Neutrophil (primary cell): ENCODE measurements around the gene NFIA.

ENCODE experiments used
- H3K27ac ChIP-seq: fragments of 200-600 bp; sonication (generic); 2 replicates; pipeline ENCODE4 v1.5.1; 2016; ENCODE audit warnings: mild to moderate bottlenecking, moderate library complexity
- H3K27me3 ChIP-seq: fragments of 200-600 bp; sonication (generic); 2 replicates; pipeline ENCODE4 v1.6.0; 2016; ENCODE audit warnings: mild to moderate bottlenecking
- H3K36me3 ChIP-seq: fragments of 200-600 bp; sonication (generic); 2 replicates; pipeline ENCODE4 v1.5.1; 2017
- H3K4me1 ChIP-seq, 2 experiments: fragments of 200-600 bp in 1 of 2; sonication (generic) in 1 of 2; 1 replicate in 1 of 2; 2 replicates in 1 of 2; pipeline versions ENCODE4 v1.5.1 to v1.6.1; 2013 to 2016; ENCODE audit warnings: low read depth in 1 of 2, low read length in 1 of 2, mild to moderate bottlenecking in 1 of 2, moderate library complexity in 1 of 2; ENCODE audit not compliant: control insufficient read depth in 1 of 2, insufficient read depth in 1 of 2
- H3K4me3 ChIP-seq, 2 experiments: fragments of 200-600 bp in 1 of 2; sonication (generic) in 1 of 2; 1 replicate in 1 of 2; 2 replicates in 1 of 2; pipeline ENCODE4 v1.5.1; 2013 to 2016; ENCODE audit warnings: low read depth in 1 of 2, low read length in 1 of 2, mild to moderate bottlenecking in 1 of 2, moderate library complexity in 1 of 2
- H3K9me3 ChIP-seq: fragments of 200-600 bp; sonication (generic); 2 replicates; pipeline ENCODE4 v1.5.1; 2016
- TF ChIP-seq, protein P1 (sequence below): fragments of 200-600 bp; sonication (generic); IDR thresholded peaks from 2 replicates; pipeline ENCODE4 v1.5.1; 2016; ENCODE audit warnings: antibody characterized with exemption

The NFIA gene

DNA sequence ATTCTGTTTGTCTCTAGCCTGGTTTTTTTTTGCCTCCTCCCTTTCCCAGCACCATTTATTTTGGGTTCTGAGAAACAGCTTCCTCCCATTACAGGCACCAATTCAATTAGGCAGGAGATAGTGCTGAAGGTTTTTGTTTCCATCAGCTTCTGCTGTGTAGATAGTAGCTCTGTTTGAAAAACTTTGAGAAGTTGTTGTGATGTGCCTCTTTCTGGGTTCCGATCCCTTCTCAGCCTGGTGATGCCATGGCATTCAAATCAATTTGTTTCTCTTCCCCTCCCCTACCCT is 109.0 kb downstream of the NFIA start:
- TF ChIP-seq, protein P1, sequence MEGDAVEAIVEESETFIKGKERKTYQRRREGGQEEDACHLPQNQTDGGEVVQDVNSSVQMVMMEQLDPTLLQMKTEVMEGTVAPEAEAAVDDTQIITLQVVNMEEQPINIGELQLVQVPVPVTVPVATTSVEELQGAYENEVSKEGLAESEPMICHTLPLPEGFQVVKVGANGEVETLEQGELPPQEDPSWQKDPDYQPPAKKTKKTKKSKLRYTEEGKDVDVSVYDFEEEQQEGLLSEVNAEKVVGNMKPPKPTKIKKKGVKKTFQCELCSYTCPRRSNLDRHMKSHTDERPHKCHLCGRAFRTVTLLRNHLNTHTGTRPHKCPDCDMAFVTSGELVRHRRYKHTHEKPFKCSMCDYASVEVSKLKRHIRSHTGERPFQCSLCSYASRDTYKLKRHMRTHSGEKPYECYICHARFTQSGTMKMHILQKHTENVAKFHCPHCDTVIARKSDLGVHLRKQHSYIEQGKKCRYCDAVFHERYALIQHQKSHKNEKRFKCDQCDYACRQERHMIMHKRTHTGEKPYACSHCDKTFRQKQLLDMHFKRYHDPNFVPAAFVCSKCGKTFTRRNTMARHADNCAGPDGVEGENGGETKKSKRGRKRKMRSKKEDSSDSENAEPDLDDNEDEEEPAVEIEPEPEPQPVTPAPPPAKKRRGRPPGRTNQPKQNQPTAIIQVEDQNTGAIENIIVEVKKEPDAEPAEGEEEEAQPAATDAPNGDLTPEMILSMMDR, result no peak
- no peaks in the 10 kb centered on the region for H3K27me3 ChIP-seq
- no peaks in the 10 kb centered on the region for H3K36me3 ChIP-seq
- H3K4me3 ChIP-seq, result no peak overlapping the region
- H3K9me3 ChIP-seq, result no peaks in the 10 kb centered on the region
- H3K27ac ChIP-seq, result no peak overlapping the region
- no peaks in the 10 kb centered on the region for H3K4me1 ChIP-seq

DNA sequence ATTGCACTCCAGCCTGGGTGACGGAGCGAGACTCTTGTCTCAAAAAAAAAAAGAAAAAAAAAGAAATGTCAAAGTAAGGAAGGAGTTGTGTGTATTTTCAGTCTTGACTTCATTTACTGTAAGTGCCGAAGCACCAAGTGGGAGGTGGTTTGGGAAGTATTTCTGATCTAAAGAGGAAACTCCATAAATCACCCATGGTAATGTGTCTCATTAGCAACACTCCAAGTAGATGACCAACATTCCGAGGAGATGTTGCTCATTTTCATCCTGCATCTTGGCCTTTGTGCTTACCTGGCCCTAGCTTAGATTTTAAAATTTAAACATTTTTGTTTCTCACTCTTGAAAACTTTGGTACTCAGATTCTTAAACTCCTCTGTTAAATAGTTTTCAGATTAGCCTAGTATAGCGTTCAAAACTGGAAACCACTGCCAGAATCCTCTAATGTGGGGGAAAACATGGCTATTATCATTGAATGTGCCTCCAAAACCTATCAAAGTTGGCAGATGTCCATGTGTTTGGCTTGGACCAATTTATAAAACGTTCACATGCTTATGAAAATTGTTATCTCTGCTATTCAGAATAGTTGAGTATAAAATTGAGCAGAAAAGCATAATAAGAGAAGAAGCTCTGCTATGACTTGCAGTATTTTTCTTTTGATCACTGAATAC is 110.4 kb downstream of the NFIA start:
- no peaks in the 10 kb centered on the region for H3K9me3 ChIP-seq
- H3K4me1 ChIP-seq, result no peaks in the 10 kb centered on the region
- no peaks in the 10 kb centered on the region for H3K36me3 ChIP-seq
- no peak overlapping the region for H3K27ac ChIP-seq
- TF ChIP-seq, protein P1, result no peak
- H3K27me3 ChIP-seq, result no peaks in the 10 kb centered on the region
- no peak overlapping the region for H3K4me3 ChIP-seq

DNA sequence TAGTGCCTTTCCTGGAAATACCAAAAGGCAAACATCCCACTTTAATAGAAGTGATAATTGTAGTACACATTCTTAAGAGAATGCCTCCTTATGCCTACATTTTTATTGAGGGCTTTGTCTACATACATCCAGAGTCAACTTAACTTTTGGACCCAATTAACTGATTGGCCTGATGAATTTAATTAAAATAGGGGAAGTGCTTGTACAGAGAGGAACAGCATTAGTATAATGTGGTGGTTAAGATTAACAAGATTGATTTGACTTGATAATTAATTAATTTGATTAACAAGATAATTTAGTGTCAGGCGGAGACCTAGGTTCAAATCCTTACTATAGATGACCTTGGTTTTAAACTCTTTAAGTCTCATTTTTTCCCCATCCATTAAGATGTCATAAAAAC is 111.4 kb downstream of the NFIA start:
- H3K9me3 ChIP-seq, result no peaks in the 10 kb centered on the region
- no peaks in the 10 kb centered on the region for H3K4me1 ChIP-seq
- TF ChIP-seq, protein P1, result no peak
- H3K27me3 ChIP-seq, result no peaks in the 10 kb centered on the region
- H3K4me3 ChIP-seq, result no peak overlapping the region
- no peaks in the 10 kb centered on the region for H3K36me3 ChIP-seq
- no peak overlapping the region for H3K27ac ChIP-seq

DNA sequence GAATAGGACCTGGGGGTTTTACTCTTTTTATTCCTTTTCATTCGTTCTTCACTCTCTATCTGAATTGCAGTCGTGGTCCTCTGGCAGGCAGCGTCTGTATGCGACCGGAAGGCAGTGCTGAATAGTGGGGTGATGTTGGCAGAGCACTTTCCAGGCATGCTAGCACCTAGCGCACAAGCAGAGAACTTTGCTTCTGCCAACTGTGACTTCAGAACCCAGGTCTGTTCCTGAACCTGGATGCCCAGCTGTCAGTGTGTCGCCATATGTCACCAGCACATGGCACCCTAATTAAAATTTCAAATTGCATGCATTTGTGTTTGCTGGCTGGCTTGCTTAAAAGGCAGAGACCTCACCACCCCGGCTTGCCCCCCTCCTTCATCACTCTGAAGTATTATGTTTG is 116.2 kb downstream of the NFIA start:
- Histone ChIP-seq H3K27me3 (no peaks in the 10 kb centered on the region), H3K4me1 (peaks cover 0 to 6% of the 10 kb centered on the region in 2 experiments), H3K9me3 (no peaks in the 10 kb centered on the region), H3K27ac (no peak overlapping the region), H3K4me3 (no peak overlapping the region), H3K36me3 (no peaks in the 10 kb centered on the region)
- TF ChIP-seq, protein P1, result no peak

DNA sequence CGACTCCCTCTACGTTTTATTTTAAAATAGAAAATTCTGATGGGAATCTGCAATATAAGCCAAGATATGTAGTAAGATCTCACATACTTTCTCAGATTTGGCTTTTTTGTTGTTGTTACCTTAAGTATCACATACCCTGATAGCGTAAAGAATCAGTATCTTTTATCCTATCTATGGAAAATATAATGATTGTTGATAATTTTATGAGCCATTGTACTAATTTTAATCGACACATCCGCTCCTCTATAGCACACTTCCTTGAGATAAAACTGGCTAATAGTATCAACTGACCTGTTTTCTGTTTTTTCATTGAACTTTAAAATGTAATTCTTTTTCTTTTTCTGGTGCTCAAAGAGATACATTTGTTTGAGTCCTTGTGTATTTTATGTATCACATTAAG is 118.7 kb downstream of the NFIA start:
- H3K9me3 ChIP-seq, result no peaks in the 10 kb centered on the region
- no peak overlapping the region for H3K4me3 ChIP-seq
- TF ChIP-seq, protein P1, result no peak
- peaks cover 0 to 6% of the 10 kb centered on the region in 2 experiments for H3K4me1 ChIP-seq
- no peaks in the 10 kb centered on the region for H3K36me3 ChIP-seq
- H3K27ac ChIP-seq, result no peak overlapping the region
- no peaks in the 10 kb centered on the region for H3K27me3 ChIP-seq
